Upper lobe of left lung (tissue), 6 donors: Measurements from ENCODE around the gene CES2. TPM values are rescaled to one million over a fixed set of nuclear protein-coding genes. Genes with fewer than 3 reads are reported as not detected.
"Not testable (repeated sequence)": the region's sequence is repeated elsewhere in the genome, so short reads cannot be mapped to it uniquely, and the experiment has no call there.

ENCODE experiments used
- ATAC-seq, 2 donors: fragments of 200-7000 bp; cut with Tn5 transposase; one replicate each; pipeline ENCODE4 v1.9.1; 2022; ENCODE audit warnings: mild to moderate bottlenecking in 2 of 2, moderate library complexity in 2 of 2; ENCODE audit not compliant: low FRiP score in 2 of 2
- DNase-seq, 2 donors: peaks; one replicate each; pipeline ENCODE4 v3.0.0-alpha.2; 2019 to 2020
- H3K27ac ChIP-seq, 4 donors: fragments of 200-600 bp; sonication (generic); one replicate each; pipeline ENCODE4 v1.5.1; 2016 to 2019
- H3K27me3 ChIP-seq, 4 donors: fragments of 200-600 bp; sonication (generic); one replicate each; pipeline ENCODE4 v1.5.1; 2017 to 2019
- H3K36me3 ChIP-seq, 4 donors: fragments of 200-600 bp; sonication (generic); one replicate each; pipeline ENCODE4 v1.5.1; 2016 to 2019
- H3K4me1 ChIP-seq, 4 donors: fragments of 200-600 bp; sonication (generic); one replicate each; pipeline ENCODE4 v1.5.1; 2018 to 2019
- H3K4me3 ChIP-seq, 4 donors: fragments of 200-600 bp; sonication (generic); one replicate each; pipeline ENCODE4 v1.5.1; 2017 to 2019; ENCODE audit warnings: mild to moderate bottlenecking in 2 of 4, moderate library complexity in 1 of 4
- H3K9me3 ChIP-seq, 4 donors: fragments of 200-600 bp; sonication (generic); one replicate each; pipeline ENCODE4 v1.5.1; 2018 to 2019
- EP300 ChIP-seq, 4 donors: sonication (generic); formaldehyde crosslinking; IDR thresholded peaks; one replicate each; pipeline ENCODE4 v1.5.1; 2017; ENCODE audit warnings: antibody characterized with exemption in 4 of 4, control low read depth in 2 of 4
- POLR2A ChIP-seq, 4 donors: fragments of 450-650 bp; IDR thresholded peaks; one replicate each; pipeline ENCODE4 v1.5.1; 2016 to 2017; ENCODE audit warnings: antibody characterized with exemption in 4 of 4, mild to moderate bottlenecking in 2 of 4
- POLR2AphosphoS5 ChIP-seq, 2 donors: sonication (generic); formaldehyde crosslinking; IDR thresholded peaks; one replicate each; pipeline ENCODE4 v1.5.1; 2017; ENCODE audit warnings: antibody characterized with exemption in 2 of 2
- WGBS, 2 donors: methylation state at CpG; one replicate each; pipeline ENCODE4 v1.1.5; 2017 to 2018; 5-methylcytosine and 5-hydroxymethylcytosine counted together
- total RNA-seq, 6 donors: library from RNA; depleted of rRNA in 4 of 6; stranded (reverse); fragments of >200 nt in 4 of 6; gene quantifications; one replicate each; pipeline versions ENCODE4 v1.1.0 to v1.2.1, GENCODE V29; 2016 to 2021
- TF ChIP-seq, protein P1 (sequence below), 6 experiments: fragments of 450-650 bp in 4 of 6; fragments of 200-600 bp in 2 of 6; sonication (generic) in 2 of 6; IDR thresholded peaks; one replicate each; pipeline ENCODE4 v1.5.1; 2016 to 2019; ENCODE audit warnings: antibody characterized with exemption in 6 of 6
- donor health status: DM: no; HTN: no; CAD: no; lungs with moderate emphysema.
- donor health status: DM: no; HTN: yes; CAD: no; lungs with severe emphysema.

CES2 gene
- total RNA-seq, 6 donors from 2014 or later: 32.2 to 76.1 (median 46.5) TPM

DNA sequence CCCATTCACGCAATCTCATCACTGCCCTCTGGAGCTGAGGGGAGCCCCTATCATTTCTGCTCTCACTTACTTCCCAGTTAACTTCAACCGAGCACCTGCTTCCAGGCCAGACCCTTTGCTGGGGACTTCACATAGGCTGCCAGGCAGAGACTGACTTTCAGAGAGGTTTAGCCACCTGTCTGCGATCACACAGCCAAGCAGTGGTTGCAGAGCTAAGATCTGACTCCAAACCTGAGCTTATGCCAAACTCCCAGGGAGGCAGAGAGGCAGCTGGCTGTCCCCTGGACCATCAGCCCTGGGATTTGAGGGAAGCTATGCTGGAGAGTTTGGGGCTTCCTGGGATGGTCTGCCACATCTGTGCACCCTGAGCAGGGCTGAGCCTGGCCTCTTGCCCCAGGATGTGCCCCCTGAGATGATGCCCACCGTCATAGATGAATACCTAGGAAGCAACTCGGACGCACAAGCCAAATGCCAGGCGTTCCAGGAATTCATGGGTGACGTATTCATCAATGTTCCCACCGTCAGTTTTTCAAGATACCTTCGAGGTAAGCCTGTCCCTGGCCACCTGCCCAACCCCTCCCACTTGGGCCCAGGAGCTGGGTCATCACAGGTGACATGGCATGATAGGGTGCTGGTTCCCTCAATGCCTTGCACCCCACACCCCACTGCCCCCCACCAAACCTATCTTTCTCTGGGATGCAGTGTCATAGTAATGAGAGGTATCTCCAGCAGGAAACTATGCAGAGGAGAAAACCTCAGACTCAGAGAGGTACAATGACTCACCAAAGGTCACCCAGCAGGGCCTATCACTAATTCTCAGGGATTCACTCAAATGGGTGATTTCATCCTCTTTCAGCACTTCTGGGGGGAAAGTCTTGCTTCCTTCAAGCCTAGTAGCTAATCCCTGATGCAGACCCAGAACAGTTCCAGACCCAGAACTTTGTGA, 35.7 kb downstream of the CES2 start:
- DNase-seq (no peak), ATAC-seq (no peak)
- TF ChIP-seq POLR2A (IDR thresholded peaks at IDR 0.05) (no peak), EP300 (IDR thresholded peaks at IDR 0.05) (no peak), POLR2AphosphoS5 (IDR thresholded peaks at IDR 0.05) (no peak)
- TF ChIP-seq, protein P1, sequence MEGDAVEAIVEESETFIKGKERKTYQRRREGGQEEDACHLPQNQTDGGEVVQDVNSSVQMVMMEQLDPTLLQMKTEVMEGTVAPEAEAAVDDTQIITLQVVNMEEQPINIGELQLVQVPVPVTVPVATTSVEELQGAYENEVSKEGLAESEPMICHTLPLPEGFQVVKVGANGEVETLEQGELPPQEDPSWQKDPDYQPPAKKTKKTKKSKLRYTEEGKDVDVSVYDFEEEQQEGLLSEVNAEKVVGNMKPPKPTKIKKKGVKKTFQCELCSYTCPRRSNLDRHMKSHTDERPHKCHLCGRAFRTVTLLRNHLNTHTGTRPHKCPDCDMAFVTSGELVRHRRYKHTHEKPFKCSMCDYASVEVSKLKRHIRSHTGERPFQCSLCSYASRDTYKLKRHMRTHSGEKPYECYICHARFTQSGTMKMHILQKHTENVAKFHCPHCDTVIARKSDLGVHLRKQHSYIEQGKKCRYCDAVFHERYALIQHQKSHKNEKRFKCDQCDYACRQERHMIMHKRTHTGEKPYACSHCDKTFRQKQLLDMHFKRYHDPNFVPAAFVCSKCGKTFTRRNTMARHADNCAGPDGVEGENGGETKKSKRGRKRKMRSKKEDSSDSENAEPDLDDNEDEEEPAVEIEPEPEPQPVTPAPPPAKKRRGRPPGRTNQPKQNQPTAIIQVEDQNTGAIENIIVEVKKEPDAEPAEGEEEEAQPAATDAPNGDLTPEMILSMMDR (IDR thresholded peaks at IDR 0.05): no peak
- WGBS, 2 donors: 72 to 87% methylated on average over 9 to 10 of the region's 10 CpGs
- Histone ChIP-seq H3K27ac (no peak overlapping the region), H3K36me3 (no peaks in the 10 kb centered on the region), H3K9me3 (no peaks in the 10 kb centered on the region), H3K27me3 (no peaks in the 10 kb centered on the region), H3K4me1 (no peaks in the 10 kb centered on the region), H3K4me3 (no peak overlapping the region)

DNA sequence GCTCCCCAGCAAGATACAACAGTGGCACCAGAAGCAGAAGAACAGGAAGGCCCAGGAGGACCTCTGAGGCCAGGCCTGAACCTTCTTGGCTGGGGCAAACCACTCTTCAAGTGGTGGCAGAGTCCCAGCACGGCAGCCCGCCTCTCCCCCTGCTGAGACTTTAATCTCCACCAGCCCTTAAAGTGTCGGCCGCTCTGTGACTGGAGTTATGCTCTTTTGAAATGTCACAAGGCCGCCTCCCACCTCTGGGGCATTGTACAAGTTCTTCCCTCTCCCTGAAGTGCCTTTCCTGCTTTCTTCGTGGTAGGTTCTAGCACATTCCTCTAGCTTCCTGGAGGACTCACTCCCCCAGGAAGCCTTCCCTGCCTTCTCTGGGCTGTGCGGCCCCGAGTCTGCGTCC, 37.7 kb downstream of the CES2 start:
- ATAC-seq (peak in 1 of 2 donors; percentile 12), DNase-seq (peak in 1 of 2 donors; percentile 67)
- Histone ChIP-seq H3K27ac (peak overlapping the region in 1 of 4 donors; percentile 21), H3K4me1 (peaks cover 0 to 4% (median 0%) of the 10 kb centered on the region in 4 donors), H3K4me3 (no peak overlapping the region), H3K36me3 (no peaks in the 10 kb centered on the region), H3K27me3 (no peaks in the 10 kb centered on the region), H3K9me3 (no peaks in the 10 kb centered on the region)
- TF ChIP-seq, protein P1 (IDR thresholded peaks at IDR 0.05): no peak
- TF ChIP-seq POLR2A (IDR thresholded peaks at IDR 0.05): no peak
- TF ChIP-seq EP300 (IDR thresholded peaks at IDR 0.05): no peak
- TF ChIP-seq POLR2AphosphoS5 (IDR thresholded peaks at IDR 0.05): no peak
- WGBS, 2 donors: 71 to 73% methylated on average over 9 of the region's 9 CpGs

DNA sequence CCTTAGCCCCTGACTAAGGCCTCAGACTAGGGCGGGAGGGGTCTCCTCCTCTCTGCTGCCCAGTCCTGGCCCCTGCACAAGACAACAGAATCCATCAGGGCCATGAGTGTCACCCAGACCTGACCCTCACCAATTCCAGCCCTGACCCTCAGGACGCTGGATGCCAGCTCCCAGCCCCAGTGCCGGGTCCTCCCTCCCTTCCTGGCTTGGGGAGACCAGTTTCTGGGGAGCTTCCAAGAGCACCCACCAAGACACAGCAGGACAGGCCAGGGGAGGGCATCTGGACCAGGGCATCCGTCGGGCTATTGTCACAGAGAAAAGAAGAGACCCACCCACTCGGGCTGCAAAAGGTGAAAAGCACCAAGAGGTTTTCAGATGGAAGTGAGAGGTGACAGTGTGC, 38.4 kb downstream of the CES2 start:
- H3K27ac ChIP-seq: peak overlapping the region in 1 of 4 donors; percentile 21
- no peaks in the 10 kb centered on the region for H3K36me3 ChIP-seq
- 82% methylated on average over 4 of the region's 6 CpGs; no CpG with 5 or more reads in 1 of the 2 donors for whole genome bisulfite sequencing, 2 donors
- no peak overlapping the region for H3K4me3 ChIP-seq
- no peaks in the 10 kb centered on the region for H3K27me3 ChIP-seq
- H3K4me1 ChIP-seq: peaks cover 0 to 4% (median 1%) of the 10 kb centered on the region in 4 donors
- H3K9me3 ChIP-seq: no peaks in the 10 kb centered on the region
- ATAC-seq: no peak
- DNase-seq: no peak
- TF ChIP-seq POLR2A (IDR thresholded peaks at IDR 0.05) (no peak), POLR2AphosphoS5 (IDR thresholded peaks at IDR 0.05) (no peak), EP300 (IDR thresholded peaks at IDR 0.05) (no peak)
- TF ChIP-seq, protein P1 (IDR thresholded peaks at IDR 0.05): no peak

DNA sequence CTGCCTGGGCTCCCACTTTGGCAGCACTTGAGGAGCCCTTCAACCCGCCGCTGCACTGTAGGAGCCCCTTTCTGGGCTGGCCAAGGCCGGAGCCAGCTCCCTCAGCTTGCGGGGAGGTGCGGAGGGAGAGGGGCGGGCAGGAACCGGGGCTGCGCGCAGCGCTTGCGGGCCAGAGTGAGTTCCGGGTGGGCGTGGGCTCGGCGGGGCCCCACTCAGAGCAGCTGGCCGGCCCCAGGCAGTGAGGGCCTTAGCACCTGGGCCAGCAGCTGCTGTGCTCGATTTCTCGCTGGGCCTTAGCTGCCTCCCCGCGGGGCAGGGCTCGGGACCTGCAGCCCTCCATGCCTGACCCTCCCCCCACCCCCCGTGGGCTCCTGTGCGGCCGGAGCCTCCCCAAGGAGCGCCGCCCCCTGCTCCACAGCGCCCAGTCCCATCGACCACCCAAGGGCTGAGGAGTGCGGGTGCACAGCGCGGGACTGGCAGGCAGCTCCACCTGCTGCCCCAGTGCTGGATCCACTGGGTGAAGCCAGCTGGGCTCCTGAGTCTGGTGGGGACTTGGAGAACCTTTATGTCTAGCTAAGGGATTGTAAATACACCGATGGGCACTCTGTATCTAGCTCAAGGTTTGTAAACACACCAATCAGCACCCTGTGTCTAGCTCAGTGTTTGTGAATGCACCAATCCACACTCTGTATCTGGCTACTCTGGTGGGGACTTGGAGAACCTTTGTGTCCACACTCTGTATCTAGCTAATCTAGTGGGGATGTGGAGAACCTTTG, 39.0 kb downstream of the CES2 start:
- ATAC-seq: not testable (repeated sequence)

DNA sequence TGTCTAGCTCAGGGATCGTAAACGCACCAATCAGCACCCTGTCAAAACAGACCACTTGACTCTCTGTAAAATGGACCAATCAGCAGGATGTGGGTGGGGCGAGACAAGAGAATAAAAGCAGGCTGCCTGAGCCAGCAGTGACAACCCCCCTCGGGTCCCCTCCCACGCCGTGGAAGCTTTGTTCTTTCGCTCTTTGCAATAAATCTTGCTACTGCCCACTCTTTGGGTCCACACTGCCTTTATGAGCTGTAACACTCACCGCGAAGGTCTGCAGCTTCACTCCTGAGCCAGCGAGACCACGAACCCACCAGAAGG, 39.6 kb downstream of the CES2 start:
- H3K27ac ChIP-seq, H3K4me3 ChIP-seq, ATAC-seq, DNase-seq, H3K36me3 ChIP-seq, H3K9me3 ChIP-seq, H3K27me3 ChIP-seq: not testable (repeated sequence)
- WGBS, 2 donors: 56 to 67% methylated on average over 11 of the region's 11 CpGs
- peaks cover 0 to 13% (median 5%) of the 10 kb centered on the region in 4 donors for H3K4me1 ChIP-seq

More for the DNA sequence above, 39.0 kb downstream of the CES2 start:
- not testable (repeated sequence) for H3K36me3 ChIP-seq, H3K4me3 ChIP-seq, H3K27ac ChIP-seq, H3K9me3 ChIP-seq, H3K4me1 ChIP-seq, H3K27me3 ChIP-seq
- DNase-seq: peak in 1 of 2 donors; percentile 78
- WGBS, 2 donors: 83 to 88% methylated on average over 9 to 25 of the region's 32 CpGs
